Fibroblast of mammary gland (primary cell): ENCODE results near the gene PRR22.

Source experiments
- DNase-seq: peaks from one replicate; pipeline ENCODE4 v3.0.0-alpha.2; 2010; ENCODE audit warnings: low read depth
- H3K4me3 ChIP-seq: 2 replicates; pipeline ENCODE4 v1.5.1; 2011; ENCODE audit warnings: low read depth, mild to moderate bottlenecking, low read length, moderate library complexity; ENCODE audit not compliant: control insufficient read depth
- CTCF ChIP-seq: conservative IDR thresholded peaks from 2 replicates; pipeline ENCODE4 v1.5.1; 2011; ENCODE audit warnings: low read depth, low read length, inconsistent platforms; ENCODE audit not compliant: control insufficient read depth, insufficient read depth

The PRR22 gene

GRCh38 chr19:5814123-5814851 is 29.7 kb upstream of the PRR22 start:
- TF ChIP-seq CTCF: no peak
- no peak for DNase-seq
- no peak overlapping the region for H3K4me3 ChIP-seq

GRCh38 chr19:5811117-5811516 is 26.6 kb upstream of the PRR22 start:
- TF ChIP-seq CTCF: no peak
- no peak overlapping the region for H3K4me3 ChIP-seq
- no peak for DNase-seq

GRCh38 chr19:5809469-5809868 is 24.9 kb upstream of the PRR22 start:
- no peak overlapping the region for H3K4me3 ChIP-seq
- no peak for DNase-seq
- TF ChIP-seq CTCF: no peak

- TF ChIP-seq CTCF: no peak
- H3K4me3 ChIP-seq: no peak overlapping the region
- DNase-seq: no peak
Measured at GRCh38 chr19:5809053-5809452, 24.5 kb upstream of the PRR22 start.

- no peak for TF ChIP-seq CTCF
- DNase-seq: no peak
Measured at GRCh38 chr19:5808120-5808816, 23.7 kb upstream of the PRR22 start.

GRCh38 chr19:5806905-5807304 is 22.4 kb upstream of the PRR22 start:
- no peak for DNase-seq
- H3K4me3 ChIP-seq: no peak overlapping the region
- TF ChIP-seq CTCF: no peak

More at GRCh38 chr19:5808120-5808816, 23.7 kb upstream of the PRR22 start:
- H3K4me3 ChIP-seq: no peak overlapping the region

- no peak overlapping the region for H3K4me3 ChIP-seq
- no peak for TF ChIP-seq CTCF
- DNase-seq: no peak
Measured at GRCh38 chr19:5806133-5806489, 21.6 kb upstream of the PRR22 start.
